Nephron (organoid): ENCODE measurements around the gene DDX52.
A peak's percentile ranks its signal among the peaks of the same experiment; 100 is the strongest.

ENCODE experiments used
- H3K27ac Mint-ChIP-seq, 3 experiments: 2 replicates each; pipeline ENCODE4 v1.8.0; 2020; ENCODE audit warnings: mixed read lengths in 3 of 3, mild to moderate bottlenecking in 2 of 3, moderate library complexity in 1 of 3
- H3K27me3 Mint-ChIP-seq: 2 replicates; pipeline ENCODE4 v1.8.0; 2021; ENCODE audit warnings: low read depth, mild to moderate bottlenecking, moderate library complexity, mixed read lengths
- H3K36me3 Mint-ChIP-seq: 2 replicates; pipeline ENCODE4 v1.8.0; 2020; ENCODE audit warnings: low read depth, mixed read lengths
- H3K4me1 Mint-ChIP-seq: 2 replicates; pipeline ENCODE4 v1.8.0; 2020; ENCODE audit warnings: mixed read lengths
- H3K4me3 Mint-ChIP-seq, 3 experiments: 2 replicates each; pipeline ENCODE4 v1.8.0; 2020; ENCODE audit warnings: mild to moderate bottlenecking in 3 of 3, mixed read lengths in 3 of 3, moderate library complexity in 2 of 3
- H3K9me3 Mint-ChIP-seq: 2 replicates; pipeline ENCODE4 v1.8.0; 2020; ENCODE audit warnings: mixed read lengths
- TF ChIP-seq, protein P1 (sequence below), 3 experiments: fragments of 200-600 bp; sonication (generic); IDR thresholded peaks; one replicate each; pipeline ENCODE4 v1.5.0; 2021; ENCODE audit warnings: antibody characterized with exemption in 3 of 3; ENCODE audit not compliant: unreplicated experiment in 3 of 3

Gene DDX52

DNA sequence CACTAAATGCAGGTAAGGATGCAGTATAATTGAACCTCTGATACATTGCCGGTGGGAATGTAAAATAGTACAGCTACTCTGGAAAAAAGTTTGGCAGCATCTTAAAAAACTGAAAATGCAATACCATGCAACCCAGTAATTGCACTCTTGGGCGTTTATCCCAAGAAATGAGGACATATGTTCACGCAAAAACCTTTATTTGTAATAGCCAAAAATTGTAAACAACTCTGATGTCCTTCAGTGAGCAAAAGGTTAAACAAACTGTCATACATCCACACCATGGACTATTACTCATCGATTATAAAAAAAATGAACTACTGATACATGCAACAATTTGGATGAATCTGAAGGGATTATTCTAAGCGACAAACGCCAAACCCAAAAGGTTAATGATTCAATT, 51.0 kb downstream of the DDX52 start:
- no peak overlapping the region for H3K4me3 Mint-ChIP-seq
- H3K27ac Mint-ChIP-seq: no peak overlapping the region
- H3K27me3 Mint-ChIP-seq: no peaks in the 10 kb centered on the region
- peaks cover 56% of the 10 kb centered on the region for H3K36me3 Mint-ChIP-seq
- H3K9me3 Mint-ChIP-seq: no peaks in the 10 kb centered on the region
- TF ChIP-seq, protein P1, sequence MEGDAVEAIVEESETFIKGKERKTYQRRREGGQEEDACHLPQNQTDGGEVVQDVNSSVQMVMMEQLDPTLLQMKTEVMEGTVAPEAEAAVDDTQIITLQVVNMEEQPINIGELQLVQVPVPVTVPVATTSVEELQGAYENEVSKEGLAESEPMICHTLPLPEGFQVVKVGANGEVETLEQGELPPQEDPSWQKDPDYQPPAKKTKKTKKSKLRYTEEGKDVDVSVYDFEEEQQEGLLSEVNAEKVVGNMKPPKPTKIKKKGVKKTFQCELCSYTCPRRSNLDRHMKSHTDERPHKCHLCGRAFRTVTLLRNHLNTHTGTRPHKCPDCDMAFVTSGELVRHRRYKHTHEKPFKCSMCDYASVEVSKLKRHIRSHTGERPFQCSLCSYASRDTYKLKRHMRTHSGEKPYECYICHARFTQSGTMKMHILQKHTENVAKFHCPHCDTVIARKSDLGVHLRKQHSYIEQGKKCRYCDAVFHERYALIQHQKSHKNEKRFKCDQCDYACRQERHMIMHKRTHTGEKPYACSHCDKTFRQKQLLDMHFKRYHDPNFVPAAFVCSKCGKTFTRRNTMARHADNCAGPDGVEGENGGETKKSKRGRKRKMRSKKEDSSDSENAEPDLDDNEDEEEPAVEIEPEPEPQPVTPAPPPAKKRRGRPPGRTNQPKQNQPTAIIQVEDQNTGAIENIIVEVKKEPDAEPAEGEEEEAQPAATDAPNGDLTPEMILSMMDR (IDR thresholded peaks at IDR 0.05; ENCODE audit: unreplicated experiment in 3 of 3): no peak
- H3K4me1 Mint-ChIP-seq: no peaks in the 10 kb centered on the region

DNA sequence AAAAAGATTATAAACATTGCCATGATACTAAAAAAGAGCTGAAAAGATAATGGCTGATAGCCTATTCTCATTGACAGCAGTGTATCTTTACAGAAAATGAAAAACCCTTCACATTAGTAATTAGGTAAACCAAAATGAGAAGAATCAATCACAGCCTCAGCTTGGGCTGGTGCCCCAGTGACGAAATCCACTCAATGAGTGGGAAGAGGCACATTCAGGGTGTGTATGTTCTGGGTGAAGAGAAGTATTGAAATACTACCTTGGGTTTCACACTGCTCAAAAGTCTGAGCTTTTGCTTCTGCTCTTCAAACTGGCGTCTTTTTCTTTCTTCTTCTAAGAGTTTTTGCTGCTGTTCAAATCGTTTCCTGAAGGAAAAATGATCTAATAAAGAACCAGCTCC, 58.2 kb downstream of the DDX52 start:
- Mint-ChIP-seq H3K27ac (no peak overlapping the region), H3K4me3 (no peak overlapping the region), H3K4me1 (no peaks in the 10 kb centered on the region), H3K9me3 (no peaks in the 10 kb centered on the region), H3K36me3 (peaks cover 50% of the 10 kb centered on the region), H3K27me3 (no peaks in the 10 kb centered on the region)
- TF ChIP-seq, protein P1 (IDR thresholded peaks at IDR 0.05; ENCODE audit: unreplicated experiment in 3 of 3): no peak

DNA sequence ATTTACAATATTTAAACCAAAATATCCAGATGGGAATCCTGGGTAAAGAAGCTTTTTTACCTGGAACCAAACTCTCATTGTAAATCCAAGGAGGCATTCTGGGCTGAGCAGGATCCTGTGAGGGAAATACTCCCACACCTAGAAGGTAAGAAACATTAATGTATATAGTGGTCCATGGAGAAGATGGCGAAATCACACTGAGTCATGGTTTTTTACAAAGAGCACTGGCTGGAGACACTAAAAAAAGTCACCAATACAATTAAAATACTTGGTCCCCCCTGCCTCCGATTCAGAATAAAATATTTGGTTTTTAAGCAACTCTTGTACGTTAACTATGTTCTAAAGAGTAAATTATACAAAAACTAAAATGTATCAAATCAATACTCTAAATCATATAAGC, 67.0 kb downstream of the DDX52 start:
- no peaks in the 10 kb centered on the region for H3K4me1 Mint-ChIP-seq
- peaks cover 20% of the 10 kb centered on the region for H3K9me3 Mint-ChIP-seq
- no peak overlapping the region for H3K27ac Mint-ChIP-seq
- peaks cover 73% of the 10 kb centered on the region for H3K36me3 Mint-ChIP-seq
- no peaks in the 10 kb centered on the region for H3K27me3 Mint-ChIP-seq
- no peak overlapping the region for H3K4me3 Mint-ChIP-seq
- TF ChIP-seq, protein P1 (IDR thresholded peaks at IDR 0.05; ENCODE audit: unreplicated experiment in 3 of 3): no peak

DNA sequence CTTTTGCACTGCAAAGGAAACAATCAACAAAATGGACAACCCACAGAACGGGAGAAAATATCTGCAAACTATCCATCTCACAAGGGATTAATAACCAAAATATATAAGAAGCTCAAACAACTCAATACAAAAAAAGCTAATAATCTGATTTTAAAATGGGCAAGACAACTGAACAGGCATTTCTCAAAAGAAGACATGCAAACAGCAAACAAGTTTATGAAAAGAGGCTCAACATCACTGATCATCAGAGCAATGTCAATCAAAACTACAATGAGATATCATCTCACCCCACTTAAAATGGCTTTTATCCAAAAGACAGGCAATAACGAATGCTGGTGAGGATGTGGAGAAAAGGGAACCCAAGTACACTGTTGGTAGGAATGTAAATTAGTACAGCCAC, 68.8 kb downstream of the DDX52 start:
- Mint-ChIP-seq H3K4me1 (no peaks in the 10 kb centered on the region), H3K27me3 (no peaks in the 10 kb centered on the region), H3K4me3 (no peak overlapping the region), H3K27ac (no peak overlapping the region), H3K9me3 (peaks cover 20% of the 10 kb centered on the region), H3K36me3 (peaks cover 72% of the 10 kb centered on the region)
- TF ChIP-seq, protein P1 (IDR thresholded peaks at IDR 0.05; ENCODE audit: unreplicated experiment in 3 of 3): no peak

DNA sequence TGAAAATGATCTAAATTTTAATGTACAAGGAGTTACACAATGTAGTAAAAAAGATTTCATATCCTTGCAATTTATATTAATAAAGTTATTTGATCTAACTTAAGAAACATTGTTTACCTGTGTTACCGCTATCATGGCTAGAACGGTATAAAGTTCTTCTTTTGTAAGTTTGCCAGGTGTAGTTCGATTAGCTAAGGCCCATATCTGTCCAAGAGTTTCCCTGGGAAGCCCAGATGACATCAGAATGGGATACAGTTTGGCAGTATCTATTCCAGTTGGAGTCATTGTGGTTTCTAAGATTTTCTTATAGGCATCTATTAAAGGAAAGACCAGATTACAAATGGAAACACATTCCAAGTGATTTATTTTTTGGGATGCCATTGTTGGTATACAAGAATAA, 71.6 kb downstream of the DDX52 start:
- H3K36me3 Mint-ChIP-seq: peaks cover 79% of the 10 kb centered on the region
- H3K27ac Mint-ChIP-seq: no peak overlapping the region
- H3K4me3 Mint-ChIP-seq: no peak overlapping the region
- H3K9me3 Mint-ChIP-seq: peaks cover 20% of the 10 kb centered on the region
- H3K27me3 Mint-ChIP-seq: no peaks in the 10 kb centered on the region
- TF ChIP-seq, protein P1 (IDR thresholded peaks at IDR 0.05; ENCODE audit: unreplicated experiment in 3 of 3): no peak
- H3K4me1 Mint-ChIP-seq: no peaks in the 10 kb centered on the region

DNA sequence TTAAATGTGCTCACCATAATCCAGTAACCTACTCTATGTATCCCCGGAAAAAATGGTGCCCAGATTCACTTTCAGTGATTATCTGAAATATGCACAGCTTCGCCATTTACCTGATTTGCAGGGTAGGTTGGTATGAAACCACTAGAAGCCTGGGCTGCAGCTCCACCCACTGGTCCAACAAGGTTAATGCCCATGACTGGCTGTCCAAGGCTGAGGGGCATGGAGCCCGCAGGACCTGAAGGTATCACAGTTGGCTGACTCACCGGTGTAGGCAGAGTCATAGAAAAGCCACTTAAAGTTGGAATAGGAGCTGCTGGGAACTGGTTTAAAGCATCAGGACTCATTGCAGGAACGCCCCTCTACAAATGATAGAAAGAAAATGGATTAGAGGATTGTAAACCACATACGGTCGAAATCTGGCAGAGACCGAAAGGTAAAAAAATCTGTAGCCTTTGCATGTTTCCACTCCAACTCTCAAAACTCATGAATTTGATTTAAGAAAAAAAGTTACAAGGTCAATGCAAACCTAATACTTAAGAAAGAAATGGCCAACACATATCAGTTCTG, 72.6 kb downstream of the DDX52 start:
- peaks cover 20% of the 10 kb centered on the region for H3K9me3 Mint-ChIP-seq
- H3K4me1 Mint-ChIP-seq: no peaks in the 10 kb centered on the region
- TF ChIP-seq, protein P1 (IDR thresholded peaks at IDR 0.05; ENCODE audit: unreplicated experiment in 3 of 3): peak in 2 of 3 experiments; percentile 15 to 24
- H3K4me3 Mint-ChIP-seq: no peak overlapping the region
- H3K27ac Mint-ChIP-seq: no peak overlapping the region
- no peaks in the 10 kb centered on the region for H3K27me3 Mint-ChIP-seq
- H3K36me3 Mint-ChIP-seq: peaks cover 74% of the 10 kb centered on the region
